CD4-positive, CD25-positive, alpha-beta regulatory T cell (primary cell): ENCODE measurements around the gene GPR32. TPM values are rescaled to one million over a fixed set of nuclear protein-coding genes. Genes with fewer than 3 reads are reported as not detected.

ENCODE experiments used
- ATAC-seq, 2 donors: fragments of 150-1000 bp; cut with Tn5 transposase; one replicate each; pipeline ENCODE4 v1.10.0; 2021; ENCODE audit warnings: low read depth in 2 of 2, moderate number of reproducible peaks in 2 of 2, moderate library complexity in 1 of 2
- DNase-seq, 3 donors: peaks; one replicate each; pipeline versions ENCODE4 v3.0.0 to v3.0.0-alpha.2; 2012 to 2022; ENCODE audit warnings: mixed read lengths in 1 of 3
- H3K27ac ChIP-seq: one replicate; pipeline ENCODE4 v1.7.0; 2013; ENCODE audit warnings: mild to moderate bottlenecking, low read length; ENCODE audit not compliant: insufficient read depth, poor library complexity, severe bottlenecking
- H3K27me3 ChIP-seq: one replicate; pipeline ENCODE4 v1.7.0; 2013; ENCODE audit warnings: low read length; ENCODE audit not compliant: control insufficient read depth, insufficient read depth
- H3K36me3 ChIP-seq: one replicate; pipeline ENCODE4 v1.7.0; 2013; ENCODE audit warnings: mild to moderate bottlenecking, low read length, moderate library complexity; ENCODE audit not compliant: control insufficient read depth, insufficient read depth
- H3K4me1 ChIP-seq: 2 replicates; pipeline ENCODE4 v1.7.0; 2013; ENCODE audit warnings: mild to moderate bottlenecking, low read length; ENCODE audit not compliant: insufficient read depth, control insufficient read depth, poor library complexity, severe bottlenecking
- H3K4me3 ChIP-seq: one replicate; pipeline ENCODE4 v1.7.0; 2013; ENCODE audit warnings: low read depth, mild to moderate bottlenecking, low read length, moderate library complexity
- H3K9me3 ChIP-seq, 2 experiments: 1 replicate in 1 of 2; 2 replicates in 1 of 2; pipeline ENCODE4 v1.7.0; 2013; ENCODE audit warnings: low read length in 2 of 2, mild to moderate bottlenecking in 1 of 2, moderate library complexity in 1 of 2; ENCODE audit not compliant: control insufficient read depth in 2 of 2
- H3K27ac Mint-ChIP-seq, 3 donors: one replicate each; pipeline ENCODE4 v1.8.0; 2020 to 2022; ENCODE audit warnings: mild to moderate bottlenecking in 3 of 3, mixed read lengths in 3 of 3, moderate library complexity in 2 of 3
- H3K27me3 Mint-ChIP-seq: one replicate; pipeline ENCODE4 v1.8.0; 2022; ENCODE audit warnings: mild to moderate bottlenecking, mixed read lengths
- H3K36me3 Mint-ChIP-seq: one replicate; pipeline ENCODE4 v1.8.0; 2020; ENCODE audit warnings: mixed read lengths
- H3K4me1 Mint-ChIP-seq, 4 donors: one replicate each; pipeline ENCODE4 v1.8.0; 2020 to 2022; ENCODE audit warnings: mixed read lengths in 4 of 4, mild to moderate bottlenecking in 1 of 4
- H3K4me3 Mint-ChIP-seq, 4 donors: one replicate each; pipeline ENCODE4 v1.8.0; 2020 to 2022; ENCODE audit warnings: mild to moderate bottlenecking in 4 of 4, mixed read lengths in 4 of 4, moderate library complexity in 3 of 4
- H3K9me3 Mint-ChIP-seq, 7 donors: one replicate each; pipeline ENCODE4 v1.8.0; 2020 to 2022; ENCODE audit warnings: mixed read lengths in 7 of 7, mild to moderate bottlenecking in 3 of 7, moderate library complexity in 2 of 7
- polyA plus RNA-seq, 4 donors: library from polyadenylated mRNA; unstranded; fragments of 300-500 nt; fragmentation: Illumina TruSeq; gene quantifications; one replicate each; pipeline ENCODE4 v1.2.3, GENCODE V29; 2021
- total RNA-seq: library from RNA; stranded (reverse); gene quantifications from one replicate; pipeline ENCODE4 v1.2.3, GENCODE V29; 2022

The GPR32 gene
- total and polyA plus RNA-seq, 5 donors from 2014 or later = not detected

- Mint-ChIP-seq H3K4me3 (peak overlapping the region; percentile 63 to 83 (median 75)), H3K36me3 (no peaks in the 10 kb centered on the region), H3K27me3 (peaks cover 57% of the 10 kb centered on the region), H3K4me1 (peaks cover 0 to 35% (median 3%) of the 10 kb centered on the region in 4 donors), H3K27ac (no peak overlapping the region), H3K9me3 (peaks cover 0 to 15% (median under 1%) of the 10 kb centered on the region in 7 donors)
- Histone ChIP-seq H3K36me3 (no peaks in the 10 kb centered on the region), H3K4me3 (no peak overlapping the region), H3K9me3 (no peaks in the 10 kb centered on the region), H3K27me3 (peaks cover 3% of the 10 kb centered on the region), H3K27ac (no peak overlapping the region), H3K4me1 (peaks cover 19% of the 10 kb centered on the region)
- ATAC-seq (peak; percentile 40 to 41), DNase-seq (no peak)
Measured at GRCh38 chr19:50725218-50725910, 44.9 kb upstream of the GPR32 start.

- no peak overlapping the region for H3K27ac ChIP-seq
- H3K9me3 Mint-ChIP-seq = peaks cover 0 to 11% (median 0%) of the 10 kb centered on the region in 7 donors
- peak overlapping the region in 1 of 3 donors; percentile 78 for H3K27ac Mint-ChIP-seq
Measured at GRCh38 chr19:50725911-50726230, 44.4 kb upstream of the GPR32 start.

GRCh38 chr19:50728084-50728737 lies 42.1 kb upstream of the GPR32 start:
- peak overlapping the region in 1 of 4 donors; percentile 86 for H3K4me3 Mint-ChIP-seq
- peaks cover 19% of the 10 kb centered on the region for H3K4me1 ChIP-seq
- peaks cover 38% of the 10 kb centered on the region for H3K27me3 Mint-ChIP-seq
- ATAC-seq (peak in 1 of 2 donors; percentile 28), DNase-seq (peak in 2 of 3 donors; percentile 34 to 77)
- H3K4me3 ChIP-seq = no peak overlapping the region
- peaks cover 0 to 23% (median under 1%) of the 10 kb centered on the region in 4 donors for H3K4me1 Mint-ChIP-seq
- peaks cover 0 to 5% (median 0%) of the 10 kb centered on the region in 7 donors for H3K9me3 Mint-ChIP-seq
- H3K36me3 Mint-ChIP-seq = no peaks in the 10 kb centered on the region
- H3K27ac Mint-ChIP-seq = peak overlapping the region in 1 of 3 donors; percentile 85
- H3K27me3 ChIP-seq = no peaks in the 10 kb centered on the region
- H3K36me3 ChIP-seq = no peaks in the 10 kb centered on the region
- no peaks in the 10 kb centered on the region for H3K9me3 ChIP-seq
- no peak overlapping the region for H3K27ac ChIP-seq

More at GRCh38 chr19:50725911-50726230, 44.4 kb upstream of the GPR32 start:
- H3K36me3 ChIP-seq = no peaks in the 10 kb centered on the region
- peaks cover 0 to 29% (median under 1%) of the 10 kb centered on the region in 4 donors for H3K4me1 Mint-ChIP-seq
- H3K27me3 Mint-ChIP-seq = peaks cover 52% of the 10 kb centered on the region
- H3K27me3 ChIP-seq = no peaks in the 10 kb centered on the region
- H3K9me3 ChIP-seq = no peaks in the 10 kb centered on the region
- H3K36me3 Mint-ChIP-seq = no peaks in the 10 kb centered on the region
- H3K4me3 ChIP-seq = no peak overlapping the region
- ATAC-seq = no peak
- peak overlapping the region in 3 of 4 donors; percentile 63 to 83 (median 79) for H3K4me3 Mint-ChIP-seq
- no peak for DNase-seq
- H3K4me1 ChIP-seq = peaks cover 19% of the 10 kb centered on the region

- Histone ChIP-seq H3K4me3 (no peak overlapping the region), H3K4me1 (peaks cover 10% of the 10 kb centered on the region), H3K9me3 (no peaks in the 10 kb centered on the region), H3K36me3 (no peaks in the 10 kb centered on the region), H3K27me3 (no peaks in the 10 kb centered on the region), H3K27ac (no peak overlapping the region)
- peak overlapping the region in 1 of 4 donors; percentile 27 for H3K4me3 Mint-ChIP-seq
- DNase-seq (no peak), ATAC-seq (no peak)
- H3K9me3 Mint-ChIP-seq = peaks cover 0 to 5% (median 0%) of the 10 kb centered on the region in 7 donors
- no peaks in the 10 kb centered on the region for H3K36me3 Mint-ChIP-seq
- peaks cover 0 to 15% (median under 1%) of the 10 kb centered on the region in 4 donors for H3K4me1 Mint-ChIP-seq
- H3K27me3 Mint-ChIP-seq = peaks cover 35% of the 10 kb centered on the region
- H3K27ac Mint-ChIP-seq = no peak overlapping the region
Measured at GRCh38 chr19:50729894-50730293, 40.4 kb upstream of the GPR32 start.

GRCh38 chr19:50735869-50736268 lies 34.4 kb upstream of the GPR32 start:
- ATAC-seq (no peak), DNase-seq (no peak)
- H3K36me3 Mint-ChIP-seq = no peaks in the 10 kb centered on the region
- H3K4me3 Mint-ChIP-seq = no peak overlapping the region
- H3K36me3 ChIP-seq = no peaks in the 10 kb centered on the region
- no peaks in the 10 kb centered on the region for H3K4me1 ChIP-seq
- no peak overlapping the region for H3K27ac ChIP-seq
- no peak overlapping the region for H3K27ac Mint-ChIP-seq
- H3K27me3 ChIP-seq = no peaks in the 10 kb centered on the region
- H3K9me3 ChIP-seq = no peaks in the 10 kb centered on the region
- H3K4me3 ChIP-seq = no peak overlapping the region
- H3K4me1 Mint-ChIP-seq = no peaks in the 10 kb centered on the region
- peaks cover 20% of the 10 kb centered on the region for H3K27me3 Mint-ChIP-seq
- H3K9me3 Mint-ChIP-seq = peaks cover 0 to 2% (median 0%) of the 10 kb centered on the region in 7 donors

- H3K9me3 ChIP-seq = no peaks in the 10 kb centered on the region
- H3K4me1 Mint-ChIP-seq = no peaks in the 10 kb centered on the region
- H3K27me3 ChIP-seq = no peaks in the 10 kb centered on the region
- H3K4me3 ChIP-seq = no peak overlapping the region
- peaks cover 0 to 2% (median 0%) of the 10 kb centered on the region in 7 donors for H3K9me3 Mint-ChIP-seq
- no peak overlapping the region for H3K4me3 Mint-ChIP-seq
- no peaks in the 10 kb centered on the region for H3K4me1 ChIP-seq
- H3K36me3 ChIP-seq = no peaks in the 10 kb centered on the region
- no peaks in the 10 kb centered on the region for H3K36me3 Mint-ChIP-seq
- DNase-seq (no peak), ATAC-seq (no peak)
- peaks cover 24% of the 10 kb centered on the region for H3K27me3 Mint-ChIP-seq
- H3K27ac ChIP-seq = no peak overlapping the region
- H3K27ac Mint-ChIP-seq = no peak overlapping the region
Measured at GRCh38 chr19:50736338-50736737, 33.9 kb upstream of the GPR32 start.

- ATAC-seq (no peak), DNase-seq (no peak)
- H3K36me3 ChIP-seq = no peaks in the 10 kb centered on the region
- H3K9me3 ChIP-seq = no peaks in the 10 kb centered on the region
- H3K9me3 Mint-ChIP-seq = peaks cover 0 to 4% (median 0%) of the 10 kb centered on the region in 7 donors
- no peaks in the 10 kb centered on the region for H3K27me3 ChIP-seq
- no peak overlapping the region for H3K27ac ChIP-seq
- peaks cover 19% of the 10 kb centered on the region for H3K27me3 Mint-ChIP-seq
- no peaks in the 10 kb centered on the region for H3K4me1 ChIP-seq
- H3K36me3 Mint-ChIP-seq = no peaks in the 10 kb centered on the region
- no peak overlapping the region for H3K4me3 Mint-ChIP-seq
- no peak overlapping the region for H3K4me3 ChIP-seq
- H3K4me1 Mint-ChIP-seq = no peaks in the 10 kb centered on the region
- no peak overlapping the region for H3K27ac Mint-ChIP-seq
Measured at GRCh38 chr19:50739132-50739913, 30.9 kb upstream of the GPR32 start.
